Naive thymus-derived CD4-positive, alpha-beta T cell (primary cell): ENCODE results near the gene UBA5. TPM values are rescaled to one million over a fixed set of nuclear protein-coding genes. Genes with fewer than 3 reads are reported as not detected.

Experiments used
- ATAC-seq: fragments of 150-1000 bp; cut with Tn5 transposase; 2 replicates; pipeline ENCODE4 v1.10.0; 2021; ENCODE audit warnings: mild to moderate bottlenecking, moderate library complexity
- CTCF ChIA-PET: fragments of 350-600 bp; sonication (Branson Sonifier 250); formaldehyde crosslinking; loops from one replicate; lab custom pipeline; 2021; ENCODE audit warnings: antibody characterized with exemption; lab: Charles Lee
- POLR2A ChIA-PET: fragments of 350-600 bp; sonication (Branson Sonifier 250); formaldehyde crosslinking; loops from one replicate; lab custom pipeline; 2021; ENCODE audit warnings: antibody characterized with exemption, inconsistent platforms; lab: Charles Lee
- DNase-seq, 9 donors: peaks; one replicate each; pipeline versions ENCODE4 v3.0.0 to v3.0.0-alpha.2; 2020 to 2022; ENCODE audit warnings: mixed read lengths in 1 of 9
- H3K27ac ChIP-seq: one replicate; pipeline ENCODE4 v1.7.0; 2013; ENCODE audit warnings: mild to moderate bottlenecking, low read depth, low read length, moderate library complexity
- H3K27me3 ChIP-seq, 2 donors: one replicate each; pipeline ENCODE4 v1.7.0; 2013; ENCODE audit warnings: low read length in 2 of 2, mild to moderate bottlenecking in 2 of 2, moderate library complexity in 2 of 2; ENCODE audit not compliant: control insufficient read depth in 2 of 2, insufficient read depth in 2 of 2
- H3K36me3 ChIP-seq, 3 experiments: 1 replicate in 2 of 3; 2 replicates in 1 of 3; pipeline ENCODE4 v1.7.0; 2013; ENCODE audit warnings: low read length in 3 of 3, mild to moderate bottlenecking in 3 of 3, moderate library complexity in 1 of 3; ENCODE audit not compliant: insufficient read depth in 3 of 3, control insufficient read depth in 2 of 3
- H3K4me1 ChIP-seq, 2 donors: one replicate each; pipeline ENCODE4 v1.7.0; 2013; ENCODE audit warnings: low read length in 2 of 2, mild to moderate bottlenecking in 2 of 2, moderate library complexity in 1 of 2; ENCODE audit not compliant: control insufficient read depth in 2 of 2, insufficient read depth in 2 of 2
- H3K4me3 ChIP-seq: 2 replicates; pipeline ENCODE4 v1.7.0; 2013; ENCODE audit warnings: mild to moderate bottlenecking, low read length
- H3K9me3 ChIP-seq, 3 experiments: 1 replicate in 2 of 3; 2 replicates in 1 of 3; pipeline ENCODE4 v1.7.0; 2013; ENCODE audit warnings: low read length in 3 of 3; ENCODE audit not compliant: control insufficient read depth in 2 of 3
- H3K27ac Mint-ChIP-seq, 9 donors: one replicate each; pipeline ENCODE4 v1.8.0; 2020 to 2022; ENCODE audit warnings: mixed read lengths in 9 of 9, mild to moderate bottlenecking in 8 of 9, moderate library complexity in 5 of 9, inconsistent platforms in 2 of 9
- H3K27me3 Mint-ChIP-seq, 5 donors: one replicate each; pipeline ENCODE4 v1.8.0; 2021 to 2022; ENCODE audit warnings: mixed read lengths in 5 of 5, mild to moderate bottlenecking in 1 of 5
- H3K36me3 Mint-ChIP-seq, 5 donors: one replicate each; pipeline ENCODE4 v1.8.0; 2020 to 2022; ENCODE audit warnings: mixed read lengths in 5 of 5, mild to moderate bottlenecking in 3 of 5, inconsistent platforms in 1 of 5
- H3K4me1 Mint-ChIP-seq, 7 donors: one replicate each; pipeline ENCODE4 v1.8.0; 2020 to 2022; ENCODE audit warnings: mixed read lengths in 7 of 7, mild to moderate bottlenecking in 3 of 7, inconsistent platforms in 1 of 7
- H3K4me3 Mint-ChIP-seq, 10 donors: one replicate each; pipeline ENCODE4 v1.8.0; 2020 to 2022; ENCODE audit warnings: mild to moderate bottlenecking in 10 of 10, mixed read lengths in 10 of 10, moderate library complexity in 6 of 10, inconsistent platforms in 2 of 10
- H3K9me3 Mint-ChIP-seq, 11 donors: one replicate each; pipeline ENCODE4 v1.8.0; 2020 to 2022; ENCODE audit warnings: mixed read lengths in 11 of 11, mild to moderate bottlenecking in 4 of 11, inconsistent platforms in 1 of 11, moderate library complexity in 1 of 11
- intact Hi-C, 2 donors: fragments of 100-400 bp; cut with micrococcal nuclease; formaldehyde crosslinking; loops; one replicate each; pipeline ENCODE4 v1.15.1; 2023
- polyA plus RNA-seq, 2 donors: library from polyadenylated mRNA; unstranded; fragments of 300-500 nt; fragmentation: Illumina TruSeq; gene quantifications; one replicate each; pipeline ENCODE4 v1.2.3, GENCODE V29; 2021
- total RNA-seq, 6 experiments: library from RNA in 5 of 6; stranded (reverse) in 5 of 6; gene quantifications; 1 replicate in 5 of 6; 2 replicates in 1 of 6; pipeline ENCODE4 v1.2.3 and lab custom pipeline; 2021 to 2026

UBA5 gene
- total and polyA plus RNA-seq, 7 experiments from 2014 or later = 26.8 to 43.1 (median 36.6) TPM

DNA sequence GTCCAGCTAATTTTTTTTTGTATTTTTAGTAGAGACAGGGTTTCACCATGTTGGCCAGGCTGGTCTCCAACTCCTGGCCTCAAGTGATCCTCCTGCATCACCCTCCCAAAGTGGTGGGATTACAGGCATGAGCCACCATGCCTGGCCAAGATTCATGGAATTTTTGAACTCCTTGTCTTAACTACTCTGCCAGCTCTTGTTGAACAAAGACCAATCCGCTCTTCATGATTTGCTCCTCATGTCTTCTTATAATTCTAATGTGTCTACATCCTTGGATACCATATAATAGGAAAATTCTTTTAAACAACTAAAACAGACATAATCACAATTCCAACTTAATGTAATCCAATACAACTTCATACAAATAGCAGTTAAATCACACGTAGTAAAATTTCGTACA is 21.3 kb downstream of the UBA5 start:
- H3K27ac ChIP-seq = no peak overlapping the region
- intact Hi-C loops = no loop called here
- POLR2A ChIA-PET = no interaction called here

DNA sequence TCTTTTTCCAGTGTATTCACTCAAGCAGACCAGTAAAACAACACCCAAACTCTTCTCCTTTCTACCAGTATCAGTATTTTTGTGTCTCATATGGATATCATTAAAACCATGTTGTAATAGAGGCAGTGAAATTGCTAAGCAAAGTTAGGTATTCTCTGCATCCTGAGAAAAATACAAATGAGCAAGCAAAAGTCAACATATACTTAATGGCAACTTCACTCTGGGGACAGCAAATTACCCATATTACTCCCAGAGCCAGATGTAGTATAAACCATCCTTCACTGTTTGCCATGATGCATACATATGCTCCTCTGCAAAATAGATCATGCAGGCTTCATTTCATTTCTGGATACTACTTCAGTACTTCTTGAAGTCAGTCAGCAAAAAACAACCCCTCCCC is 22.1 kb downstream of the UBA5 start:
- Mint-ChIP-seq H3K27ac (peak overlapping the region in 6 of 9 donors; percentile 5 to 75 (median 33)), H3K4me3 (no peak overlapping the region), H3K36me3 (peaks cover 4 to 22% (median 9%) of the 10 kb centered on the region in 5 donors), H3K9me3 (no peaks in the 10 kb centered on the region), H3K27me3 (no peaks in the 10 kb centered on the region), H3K4me1 (peaks cover 0 to 6% (median 0%) of the 10 kb centered on the region in 7 donors)
- ChIA-PET POLR2A (no interaction called here), CTCF (no interaction called here)
- Histone ChIP-seq H3K27me3 (no peaks in the 10 kb centered on the region), H3K9me3 (no peaks in the 10 kb centered on the region), H3K4me1 (no peaks in the 10 kb centered on the region), H3K27ac (no peak overlapping the region), H3K36me3 (peaks cover 0 to 29% (median 17%) of the 10 kb centered on the region in 3 experiments), H3K4me3 (no peak overlapping the region)
- DNase-seq (no peak), ATAC-seq (no peak)
- intact Hi-C loops = no loop called here

More for the DNA sequence above, 21.3 kb downstream of the UBA5 start:
- Mint-ChIP-seq H3K27ac (peak overlapping the region in 3 of 9 donors; percentile 19 to 75 (median 36)), H3K4me3 (no peak overlapping the region), H3K36me3 (peaks cover 4 to 22% (median 9%) of the 10 kb centered on the region in 5 donors), H3K9me3 (no peaks in the 10 kb centered on the region), H3K4me1 (peaks cover 0 to 6% (median 0%) of the 10 kb centered on the region in 7 donors), H3K27me3 (no peaks in the 10 kb centered on the region)
- H3K36me3 ChIP-seq = peaks cover 0 to 26% (median 9%) of the 10 kb centered on the region in 3 experiments
- H3K27me3 ChIP-seq = no peaks in the 10 kb centered on the region
- CTCF ChIA-PET = no interaction called here
- H3K9me3 ChIP-seq = no peaks in the 10 kb centered on the region
- no peak overlapping the region for H3K4me3 ChIP-seq
- no peak for DNase-seq
- H3K4me1 ChIP-seq = no peaks in the 10 kb centered on the region
- no peak for ATAC-seq

DNA sequence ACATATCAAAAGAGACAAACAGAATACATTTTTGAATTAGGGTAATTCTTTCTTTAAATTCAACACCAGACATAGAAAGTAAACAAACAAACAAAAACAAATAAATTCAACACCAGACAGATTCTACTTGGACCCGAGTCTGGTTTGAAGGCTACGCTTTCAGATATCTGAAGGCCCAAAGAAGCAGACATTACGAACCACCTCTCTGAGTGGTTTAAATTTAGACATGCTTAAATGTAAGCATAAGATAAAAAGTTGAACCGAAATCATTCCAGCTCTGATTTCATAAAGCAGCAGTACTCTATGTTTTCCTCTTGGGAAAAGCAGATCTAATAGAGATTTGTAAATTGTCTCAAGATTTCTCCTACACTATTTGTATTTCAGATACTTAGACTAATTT is 29.9 kb downstream of the UBA5 start:
- H3K27me3 Mint-ChIP-seq = no peaks in the 10 kb centered on the region
- H3K27ac Mint-ChIP-seq = no peak overlapping the region
- Histone ChIP-seq H3K4me1 (no peaks in the 10 kb centered on the region), H3K9me3 (no peaks in the 10 kb centered on the region), H3K36me3 (peaks cover 18 to 77% (median 35%) of the 10 kb centered on the region in 3 experiments), H3K4me3 (no peak overlapping the region), H3K27me3 (no peaks in the 10 kb centered on the region), H3K27ac (no peak overlapping the region)
- peaks cover 0 to 3% (median 0%) of the 10 kb centered on the region in 7 donors for H3K4me1 Mint-ChIP-seq
- no peak overlapping the region for H3K4me3 Mint-ChIP-seq
- intact Hi-C loops = no loop called here
- POLR2A ChIA-PET = no interaction called here
- peaks cover 4 to 32% (median 15%) of the 10 kb centered on the region in 5 donors for H3K36me3 Mint-ChIP-seq
- H3K9me3 Mint-ChIP-seq = no peaks in the 10 kb centered on the region
- ATAC-seq (no peak), DNase-seq (no peak)
- CTCF ChIA-PET = no interaction called here

DNA sequence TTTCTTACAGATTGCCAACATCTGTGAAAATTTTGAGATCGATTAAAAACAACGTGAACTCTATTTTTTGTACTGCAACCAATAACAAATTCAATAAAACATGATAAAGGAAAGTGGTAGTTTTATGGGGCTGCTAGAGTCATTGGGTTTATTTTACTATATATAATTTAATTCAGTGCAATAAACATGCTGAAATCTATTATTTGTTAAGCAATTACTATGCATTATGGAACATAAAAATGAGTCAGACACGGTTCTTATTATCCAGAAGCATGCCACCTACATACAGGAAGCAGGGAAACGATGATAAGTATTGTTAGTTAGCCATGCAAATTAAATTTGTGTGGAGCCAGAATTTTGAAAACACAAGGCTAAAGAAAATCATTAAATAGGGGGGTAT is 34.9 kb downstream of the UBA5 start:
- Histone ChIP-seq H3K9me3 (no peaks in the 10 kb centered on the region), H3K4me1 (no peaks in the 10 kb centered on the region), H3K4me3 (no peak overlapping the region), H3K36me3 (peaks cover 11 to 80% (median 21%) of the 10 kb centered on the region in 3 experiments), H3K27ac (no peak overlapping the region), H3K27me3 (no peaks in the 10 kb centered on the region)
- ATAC-seq (no peak), DNase-seq (no peak)
- peaks cover 0 to 6% (median 3%) of the 10 kb centered on the region in 7 donors for H3K4me1 Mint-ChIP-seq
- no peak overlapping the region for H3K4me3 Mint-ChIP-seq
- no peaks in the 10 kb centered on the region for H3K27me3 Mint-ChIP-seq
- CTCF ChIA-PET = no interaction called here
- H3K9me3 Mint-ChIP-seq = no peaks in the 10 kb centered on the region
- peak overlapping the region in 3 of 9 donors; percentile 18 to 29 (median 27) for H3K27ac Mint-ChIP-seq
- peaks cover 13 to 39% (median 23%) of the 10 kb centered on the region in 5 donors for H3K36me3 Mint-ChIP-seq
- POLR2A ChIA-PET = no interaction called here
- intact Hi-C loops = no loop called here

DNA sequence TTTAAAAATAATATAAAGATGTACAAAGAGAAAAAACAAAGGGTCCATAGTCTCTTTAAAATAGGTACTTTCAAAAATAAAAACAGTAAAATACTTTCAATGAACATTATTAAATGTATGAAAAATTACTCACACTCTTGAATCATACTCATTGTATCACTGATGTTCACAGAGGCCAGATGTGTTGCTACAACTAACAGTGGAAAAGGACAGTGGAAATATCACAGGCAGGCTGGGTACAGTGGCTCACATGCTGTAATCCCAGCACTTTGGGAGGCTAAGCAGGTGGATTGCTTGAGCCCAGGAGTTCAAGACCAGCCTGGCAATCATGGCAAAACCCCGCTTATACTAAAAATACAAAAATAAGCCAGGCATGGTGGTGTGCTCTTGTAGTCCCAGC is 35.3 kb downstream of the UBA5 start:
- POLR2A ChIA-PET = no interaction called here
- Mint-ChIP-seq H3K36me3 (peaks cover 13 to 40% (median 22%) of the 10 kb centered on the region in 5 donors), H3K4me1 (peaks cover 0 to 6% (median 3%) of the 10 kb centered on the region in 7 donors), H3K27me3 (no peaks in the 10 kb centered on the region), H3K27ac (peak overlapping the region in 4 of 9 donors; percentile 18 to 32 (median 28)), H3K4me3 (no peak overlapping the region), H3K9me3 (no peaks in the 10 kb centered on the region)
- Histone ChIP-seq H3K36me3 (peaks cover 13 to 80% (median 22%) of the 10 kb centered on the region in 3 experiments), H3K27ac (no peak overlapping the region), H3K4me3 (no peak overlapping the region), H3K27me3 (no peaks in the 10 kb centered on the region), H3K4me1 (no peaks in the 10 kb centered on the region), H3K9me3 (no peaks in the 10 kb centered on the region)
- ATAC-seq (no peak), DNase-seq (no peak)
- intact Hi-C loops = no loop called here
- CTCF ChIA-PET = no interaction called here

DNA sequence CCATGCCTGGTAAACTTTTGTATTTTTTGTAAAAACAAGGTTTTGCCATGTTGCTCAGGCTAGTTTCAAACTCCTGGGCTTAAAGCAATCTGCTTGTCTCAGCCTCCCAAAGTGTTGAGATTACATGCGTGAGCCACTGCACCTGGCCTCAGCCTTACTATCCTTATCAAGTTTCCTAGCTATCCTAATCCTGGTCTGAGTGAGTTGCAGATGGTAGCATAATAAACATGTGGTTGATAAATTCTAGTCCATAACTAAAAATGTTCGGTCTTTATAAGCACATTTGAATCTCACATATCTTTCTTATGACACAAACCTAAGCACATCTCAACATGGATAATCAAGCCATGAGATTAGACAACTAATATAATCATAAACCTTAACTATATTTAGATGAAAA is 43.6 kb downstream of the UBA5 start:
- H3K36me3 ChIP-seq = peaks cover 14 to 50% (median 19%) of the 10 kb centered on the region in 3 experiments
- POLR2A ChIA-PET = no interaction called here
- intact Hi-C loops = loop anchor here in 1 of 2 donors (2.0 to 10.0 kb wide), 2 partner anchors 17 to 169 kb away; no protein-coding TSS in a partner anchor

DNA sequence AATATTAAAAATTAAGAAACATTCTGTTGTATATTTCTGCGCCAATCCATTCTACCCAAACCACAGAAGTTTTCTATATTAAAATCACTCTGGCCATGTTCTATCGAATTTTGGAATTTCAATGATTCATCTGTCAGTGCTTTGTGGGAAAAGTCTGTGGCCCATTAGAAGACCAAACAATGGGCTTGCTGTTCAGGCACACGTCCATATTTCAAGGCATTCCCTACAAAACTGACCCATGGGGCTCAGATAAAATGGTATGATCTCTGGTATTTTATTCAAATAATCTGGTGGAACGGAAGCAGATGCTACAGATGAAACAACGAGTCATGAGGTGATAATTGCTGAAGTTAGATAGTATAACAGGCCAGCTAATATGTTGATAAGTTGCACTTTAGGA is 49.6 kb downstream of the UBA5 start:
- Mint-ChIP-seq H3K27me3 (no peaks in the 10 kb centered on the region), H3K36me3 (peaks cover 14 to 44% (median 29%) of the 10 kb centered on the region in 5 donors), H3K9me3 (no peaks in the 10 kb centered on the region), H3K4me3 (no peak overlapping the region), H3K27ac (peak overlapping the region in 1 of 9 donors; percentile 66), H3K4me1 (peaks cover 3 to 33% (median 13%) of the 10 kb centered on the region in 7 donors)
- intact Hi-C loops = loop anchor here (10.0 kb wide), 2 partner anchors 175 to 1685 kb away; partner anchors contain the start of genes ASTE1 (in 1 of the 2) and NEK11 (in 1 of the 2)
- Histone ChIP-seq H3K4me1 (no peaks in the 10 kb centered on the region), H3K27ac (no peak overlapping the region), H3K9me3 (no peaks in the 10 kb centered on the region), H3K27me3 (no peaks in the 10 kb centered on the region), H3K4me3 (no peak overlapping the region), H3K36me3 (peaks cover 0 to 33% (median 6%) of the 10 kb centered on the region in 3 experiments)
- ATAC-seq = no peak
- CTCF ChIA-PET = no interaction called here
- DNase-seq = no peak
- POLR2A ChIA-PET = no interaction called here

More for the DNA sequence above, 43.6 kb downstream of the UBA5 start:
- Mint-ChIP-seq H3K9me3 (no peaks in the 10 kb centered on the region), H3K27me3 (no peaks in the 10 kb centered on the region), H3K4me3 (no peak overlapping the region), H3K4me1 (peaks cover 3 to 15% (median 8%) of the 10 kb centered on the region in 7 donors), H3K36me3 (peaks cover 21 to 53% (median 40%) of the 10 kb centered on the region in 5 donors), H3K27ac (peak overlapping the region in 1 of 9 donors; percentile 19)
- H3K4me1 ChIP-seq = no peaks in the 10 kb centered on the region
- no peaks in the 10 kb centered on the region for H3K9me3 ChIP-seq
- ATAC-seq = no peak
- H3K4me3 ChIP-seq = no peak overlapping the region
- no peak overlapping the region for H3K27ac ChIP-seq
- CTCF ChIA-PET = no interaction called here
- no peak for DNase-seq
- H3K27me3 ChIP-seq = no peaks in the 10 kb centered on the region
